GM10248 (cell line): ENCODE results near the gene COBL.

Experiments used
- CTCF ChIA-PET: fragments of 300-600 bp; sonication (Branson Sonifier 250); formaldehyde crosslinking; extraction: SDS; loops from one replicate; lab custom pipeline; 2021; ENCODE audit warnings: antibody characterized with exemption; lab: Yijun Ruan, JAX
- POLR2A ChIA-PET: fragments of 350-650 bp; sonication (Branson Sonifier 250); formaldehyde crosslinking; extraction: SDS; loops from one replicate; lab custom pipeline; 2020; ENCODE audit warnings: antibody characterized with exemption; lab: Yijun Ruan, JAX
- DNase-seq: peaks from one replicate; pipeline ENCODE4 v3.0.0; 2012; ENCODE audit errors: extremely low spot score
- TF ChIP-seq, protein P1 (sequence below): IDR thresholded peaks from 2 replicates; pipeline ENCODE4 v1.5.1; 2012; ENCODE audit warnings: mild to moderate bottlenecking, low read depth; ENCODE audit errors: extremely low read depth, missing control alignments, control extremely low read depth

Gene COBL

DNA sequence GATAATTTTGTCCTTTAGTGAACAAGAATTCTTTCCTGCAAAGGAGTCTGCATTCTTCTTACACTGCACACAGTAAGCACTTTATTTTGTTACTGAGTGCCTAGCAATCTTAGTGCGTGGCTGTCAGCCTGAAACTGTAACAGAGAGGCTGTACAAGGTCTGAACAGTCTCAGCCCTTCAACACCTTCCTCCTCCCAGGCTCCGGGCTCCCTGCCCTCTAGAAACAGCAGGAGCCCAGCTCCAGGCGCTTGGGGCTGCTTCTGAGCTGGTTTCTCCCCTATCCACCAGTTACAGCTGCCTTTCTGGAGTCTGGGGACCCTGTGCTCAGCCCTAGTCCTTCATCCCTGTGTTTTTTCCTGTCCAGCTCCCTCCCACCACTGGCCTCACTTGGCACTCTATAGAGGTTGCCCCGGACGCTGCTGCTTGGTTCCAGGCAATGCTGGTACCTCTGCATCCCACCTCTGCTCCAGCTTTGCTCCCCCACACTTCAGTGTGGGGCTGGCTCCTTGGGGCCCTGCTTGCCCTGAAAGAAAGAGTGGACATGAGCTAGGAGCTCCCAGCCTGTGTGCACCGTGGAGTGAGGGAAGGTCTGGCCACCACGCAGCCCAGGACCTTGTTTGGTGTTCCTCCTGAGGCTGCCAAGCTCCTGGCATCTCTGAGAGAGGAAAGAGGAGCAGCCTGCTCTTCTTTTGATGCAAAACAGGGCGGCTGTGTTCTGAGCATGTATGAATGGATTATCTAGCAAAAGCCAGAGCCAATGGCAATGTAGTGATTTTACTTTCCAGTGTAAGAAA lies 282.7 kb downstream of the COBL start:
- DNase-seq, result no peak
- ChIA-PET POLR2A (no interaction called here), CTCF (no interaction called here)
- TF ChIP-seq, protein P1, sequence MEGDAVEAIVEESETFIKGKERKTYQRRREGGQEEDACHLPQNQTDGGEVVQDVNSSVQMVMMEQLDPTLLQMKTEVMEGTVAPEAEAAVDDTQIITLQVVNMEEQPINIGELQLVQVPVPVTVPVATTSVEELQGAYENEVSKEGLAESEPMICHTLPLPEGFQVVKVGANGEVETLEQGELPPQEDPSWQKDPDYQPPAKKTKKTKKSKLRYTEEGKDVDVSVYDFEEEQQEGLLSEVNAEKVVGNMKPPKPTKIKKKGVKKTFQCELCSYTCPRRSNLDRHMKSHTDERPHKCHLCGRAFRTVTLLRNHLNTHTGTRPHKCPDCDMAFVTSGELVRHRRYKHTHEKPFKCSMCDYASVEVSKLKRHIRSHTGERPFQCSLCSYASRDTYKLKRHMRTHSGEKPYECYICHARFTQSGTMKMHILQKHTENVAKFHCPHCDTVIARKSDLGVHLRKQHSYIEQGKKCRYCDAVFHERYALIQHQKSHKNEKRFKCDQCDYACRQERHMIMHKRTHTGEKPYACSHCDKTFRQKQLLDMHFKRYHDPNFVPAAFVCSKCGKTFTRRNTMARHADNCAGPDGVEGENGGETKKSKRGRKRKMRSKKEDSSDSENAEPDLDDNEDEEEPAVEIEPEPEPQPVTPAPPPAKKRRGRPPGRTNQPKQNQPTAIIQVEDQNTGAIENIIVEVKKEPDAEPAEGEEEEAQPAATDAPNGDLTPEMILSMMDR, result no peak

DNA sequence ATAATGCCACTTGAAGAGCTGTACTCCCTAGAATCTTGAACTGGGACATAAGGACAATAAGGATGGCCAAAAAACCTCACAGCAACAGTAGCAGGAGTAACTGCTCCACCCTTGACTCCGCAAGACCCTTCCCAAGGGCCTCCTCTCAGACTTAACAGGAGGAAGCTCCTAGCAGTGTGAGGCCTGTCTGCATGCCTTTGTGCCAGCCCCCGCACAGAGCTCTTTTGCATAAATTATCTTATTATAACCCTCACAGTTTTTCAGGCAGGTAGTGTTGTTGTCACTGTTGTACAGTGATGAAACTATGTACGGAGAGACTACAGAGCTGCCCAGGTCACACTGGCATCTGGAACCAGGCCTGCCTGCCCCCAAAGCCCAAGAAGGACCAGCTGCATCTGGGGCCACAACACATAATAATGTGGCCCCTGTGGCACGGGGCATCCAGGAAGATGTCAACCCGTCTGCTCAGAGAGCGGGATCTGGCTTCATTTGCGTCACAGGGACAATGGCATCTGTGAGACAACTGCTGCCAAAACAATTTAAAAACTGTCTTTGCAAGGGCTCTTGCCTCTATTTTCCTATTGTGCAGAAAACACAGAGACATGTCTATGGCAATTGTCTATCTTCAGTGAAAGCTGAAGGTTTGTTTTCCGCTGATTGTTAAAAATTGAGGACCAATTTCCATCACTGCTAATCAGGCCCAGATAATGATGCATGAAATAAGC lies 284.7 kb downstream of the COBL start:
- no peak for DNase-seq

DNA sequence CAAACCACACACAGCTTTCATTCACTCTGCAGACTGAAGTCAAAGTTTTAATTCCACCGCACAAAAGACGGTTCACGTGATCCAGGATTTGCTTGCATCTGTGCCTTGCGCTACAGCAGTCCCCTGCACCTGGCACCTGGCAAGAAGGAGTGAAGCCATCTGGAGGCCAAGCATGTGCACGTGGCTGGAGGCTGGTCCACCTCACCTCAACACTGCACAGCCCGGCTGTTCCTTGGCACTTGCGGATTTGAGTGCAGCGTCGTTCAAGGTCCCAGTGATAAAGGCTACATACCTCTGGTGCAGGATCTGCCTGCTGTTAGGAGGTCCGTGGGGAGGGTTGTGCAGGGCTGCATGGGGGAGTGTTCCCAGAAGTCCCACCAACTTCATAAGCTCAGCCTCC lies 285.4 kb downstream of the COBL start:
- POLR2A ChIA-PET, result no interaction called here
- DNase-seq, result no peak
- TF ChIP-seq, protein P1, result no peak
- CTCF ChIA-PET, result interaction anchor here (1.6 kb wide), 1 partner anchor 11 kb away, joined by 3 read pairs; no protein-coding TSS in a partner anchor

More for the DNA sequence above, 284.7 kb downstream of the COBL start:
- TF ChIP-seq, protein P1, result no peak
- ChIA-PET POLR2A (no interaction called here), CTCF (interaction anchor here (1.6 kb wide), 1 partner anchor 11 kb away, joined by 3 read pairs; no protein-coding TSS in a partner anchor)

DNA sequence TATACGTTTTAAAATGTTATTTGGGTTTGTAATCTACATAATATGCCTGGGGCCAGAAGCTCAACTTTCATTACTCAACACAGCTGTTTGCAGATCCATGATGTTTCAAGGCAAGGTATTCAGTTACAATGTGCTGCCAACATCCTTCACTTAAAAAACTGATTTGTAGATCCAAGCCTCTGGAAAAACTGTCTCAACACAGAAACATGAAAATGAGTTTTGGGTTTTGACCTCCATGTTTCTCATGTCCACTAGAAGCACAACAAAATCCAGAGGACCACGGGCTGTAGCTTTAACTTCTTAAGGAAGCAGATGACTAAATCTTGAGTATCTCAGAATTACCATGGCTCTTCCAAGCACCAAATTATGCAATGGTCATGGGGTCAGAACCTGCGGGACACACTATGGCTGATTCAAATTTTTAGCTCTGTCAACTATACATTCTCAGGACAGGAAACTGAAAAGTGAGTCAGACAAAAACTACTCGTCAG lies 286.9 kb downstream of the COBL start:
- TF ChIP-seq, protein P1, result no peak
- CTCF ChIA-PET, result no interaction called here
- POLR2A ChIA-PET, result no interaction called here
- no peak for DNase-seq

DNA sequence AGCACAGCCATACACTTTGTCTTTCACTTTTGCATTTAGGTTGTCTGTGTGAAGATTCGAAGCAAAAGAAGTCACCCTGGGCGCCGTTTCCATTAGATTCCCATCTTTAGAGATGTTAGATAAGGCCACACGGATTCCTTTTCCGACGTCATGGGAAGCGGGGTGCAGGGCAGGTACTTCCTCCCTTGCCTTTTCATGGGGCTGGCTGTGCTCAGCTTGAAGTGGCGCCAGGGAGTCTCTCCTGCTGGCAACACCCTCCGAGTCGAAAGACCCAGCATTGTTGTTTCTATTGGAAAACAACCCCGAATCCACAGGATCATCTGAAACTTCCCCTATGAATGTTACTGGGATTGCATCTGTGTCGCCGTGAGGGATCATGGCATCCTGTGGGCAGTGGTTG lies 287.5 kb downstream of the COBL start:
- ChIA-PET POLR2A (no interaction called here), CTCF (no interaction called here)
- no peak for DNase-seq
- TF ChIP-seq, protein P1, result no peak

DNA sequence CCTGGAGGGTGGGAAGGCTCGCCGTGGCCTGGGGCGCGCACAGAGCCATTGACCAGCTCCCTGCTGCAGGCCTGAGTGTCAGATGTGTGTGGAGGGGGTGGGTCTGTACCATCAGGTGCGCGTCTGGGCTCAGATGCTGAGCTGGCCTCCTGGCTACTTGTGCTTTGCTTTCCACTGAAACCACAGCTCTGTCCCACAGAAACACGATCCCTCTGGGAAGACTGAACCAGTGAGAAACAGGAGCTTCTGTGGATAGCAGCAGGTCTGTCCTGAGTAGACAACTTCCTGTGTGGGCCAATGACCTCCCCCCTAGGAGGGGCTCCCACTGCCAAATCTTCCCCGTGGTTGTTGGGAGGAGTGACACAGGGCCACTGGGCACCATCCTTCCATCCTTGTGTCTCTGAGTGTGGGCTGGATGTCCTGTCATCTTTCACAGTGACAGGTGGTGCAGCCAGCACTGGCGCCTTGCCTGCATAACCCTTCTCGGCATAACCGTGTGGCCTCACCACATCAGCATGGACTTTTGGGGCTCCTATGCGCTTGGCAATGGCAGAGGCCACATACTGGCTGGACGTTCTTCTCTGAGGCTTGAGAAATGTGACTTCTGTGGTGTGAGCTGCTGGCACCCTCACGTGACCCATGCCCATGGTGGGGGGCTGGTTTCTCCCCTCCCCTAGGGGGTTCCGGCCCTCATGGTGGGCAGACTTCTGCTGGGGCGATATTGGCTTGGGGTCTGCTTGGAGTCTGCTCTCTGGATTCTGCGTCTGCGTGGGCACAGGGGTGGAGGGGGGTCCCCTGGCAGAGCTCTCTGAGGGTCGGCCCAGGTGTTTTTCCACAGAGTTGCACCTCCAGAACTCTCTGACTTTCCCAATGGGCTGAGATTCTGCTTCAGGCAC lies 288.4 kb downstream of the COBL start:
- TF ChIP-seq, protein P1, result no peak
- ChIA-PET CTCF (no interaction called here), POLR2A (no interaction called here)
- no peak for DNase-seq
